Thoracic aorta (tissue), 2 donors: Measurements from ENCODE around the gene SLC39A11. TPM values are rescaled to one million over a fixed set of nuclear protein-coding genes. Genes with fewer than 3 reads are reported as not detected.

ENCODE experiments used
- ATAC-seq: fragments of 150-250 bp; one replicate; pipeline ENCODE4 v1.8.0; 2017; ENCODE audit warnings: low read depth; ENCODE audit not compliant: insufficient number of reproducible peaks, low FRiP score
- DNase-seq: peaks from one replicate; pipeline ENCODE4 v3.0.0-alpha.2; 2020; ENCODE audit warnings: low spot score
- H3K27ac ChIP-seq, 2 donors: fragments of 200-600 bp; sonication (generic); 1 replicate in 1 of 2; 2 replicates in 1 of 2; pipeline ENCODE4 v1.5.1; 2016; ENCODE audit warnings: mild to moderate bottlenecking in 2 of 2, moderate library complexity in 2 of 2
- H3K27me3 ChIP-seq: fragments of 200-600 bp; sonication (generic); replicated peaks from 2 replicates; pipeline ENCODE4 v1.6.0; 2016; ENCODE audit warnings: mild to moderate bottlenecking; ENCODE audit not compliant: insufficient read depth
- H3K36me3 ChIP-seq: fragments of 200-600 bp; sonication (generic); one replicate; pipeline ENCODE4 v1.5.1; 2016
- H3K4me1 ChIP-seq, 2 donors: fragments of 200-600 bp; sonication (generic); 1 replicate in 1 of 2; 2 replicates in 1 of 2; pipeline versions ENCODE4 v1.5.1 to v1.6.0; 2016; ENCODE audit warnings: low read depth in 2 of 2, mild to moderate bottlenecking in 1 of 2; ENCODE audit not compliant: control insufficient read depth in 1 of 2
- H3K4me3 ChIP-seq: fragments of 200-600 bp; sonication (generic); 2 replicates; pipeline ENCODE4 v1.5.1; 2016; ENCODE audit warnings: mild to moderate bottlenecking
- H3K9me3 ChIP-seq: fragments of 200-600 bp; sonication (generic); 2 replicates; pipeline ENCODE4 v1.5.1; 2016
- total RNA-seq, 2 donors: library from RNA; depleted of rRNA; stranded (reverse); fragments of >200 nt; gene quantifications; one replicate each; pipeline versions ENCODE4 v1.1.0 to v1.2.3, GENCODE V29; 2016
- TF ChIP-seq, protein P1 (sequence below): fragments of 200-600 bp; sonication (generic); IDR thresholded peaks from one replicate; pipeline ENCODE4 v1.5.1; 2019; ENCODE audit warnings: antibody characterized with exemption

Gene SLC39A11
- total RNA-seq, 2 donors from 2014 or later: 12.0 to 29.1 TPM

- Histone ChIP-seq H3K36me3 (peaks cover 6% of the 10 kb centered on the region), H3K9me3 (no peaks in the 10 kb centered on the region), H3K4me1 (peaks cover 17 to 39% of the 10 kb centered on the region in 2 donors), H3K27ac (peak overlapping the region in 1 of 2 donors; percentile 83), H3K27me3 (no peaks in the 10 kb centered on the region), H3K4me3 (no peak overlapping the region)
- no peak for ATAC-seq
- TF ChIP-seq, protein P1, sequence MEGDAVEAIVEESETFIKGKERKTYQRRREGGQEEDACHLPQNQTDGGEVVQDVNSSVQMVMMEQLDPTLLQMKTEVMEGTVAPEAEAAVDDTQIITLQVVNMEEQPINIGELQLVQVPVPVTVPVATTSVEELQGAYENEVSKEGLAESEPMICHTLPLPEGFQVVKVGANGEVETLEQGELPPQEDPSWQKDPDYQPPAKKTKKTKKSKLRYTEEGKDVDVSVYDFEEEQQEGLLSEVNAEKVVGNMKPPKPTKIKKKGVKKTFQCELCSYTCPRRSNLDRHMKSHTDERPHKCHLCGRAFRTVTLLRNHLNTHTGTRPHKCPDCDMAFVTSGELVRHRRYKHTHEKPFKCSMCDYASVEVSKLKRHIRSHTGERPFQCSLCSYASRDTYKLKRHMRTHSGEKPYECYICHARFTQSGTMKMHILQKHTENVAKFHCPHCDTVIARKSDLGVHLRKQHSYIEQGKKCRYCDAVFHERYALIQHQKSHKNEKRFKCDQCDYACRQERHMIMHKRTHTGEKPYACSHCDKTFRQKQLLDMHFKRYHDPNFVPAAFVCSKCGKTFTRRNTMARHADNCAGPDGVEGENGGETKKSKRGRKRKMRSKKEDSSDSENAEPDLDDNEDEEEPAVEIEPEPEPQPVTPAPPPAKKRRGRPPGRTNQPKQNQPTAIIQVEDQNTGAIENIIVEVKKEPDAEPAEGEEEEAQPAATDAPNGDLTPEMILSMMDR: no peak
- DNase-seq: no peak
These were observed 1.9 kb downstream of the SLC39A11 start for GRCh38 chr17:73090396-73091202.

DNA sequence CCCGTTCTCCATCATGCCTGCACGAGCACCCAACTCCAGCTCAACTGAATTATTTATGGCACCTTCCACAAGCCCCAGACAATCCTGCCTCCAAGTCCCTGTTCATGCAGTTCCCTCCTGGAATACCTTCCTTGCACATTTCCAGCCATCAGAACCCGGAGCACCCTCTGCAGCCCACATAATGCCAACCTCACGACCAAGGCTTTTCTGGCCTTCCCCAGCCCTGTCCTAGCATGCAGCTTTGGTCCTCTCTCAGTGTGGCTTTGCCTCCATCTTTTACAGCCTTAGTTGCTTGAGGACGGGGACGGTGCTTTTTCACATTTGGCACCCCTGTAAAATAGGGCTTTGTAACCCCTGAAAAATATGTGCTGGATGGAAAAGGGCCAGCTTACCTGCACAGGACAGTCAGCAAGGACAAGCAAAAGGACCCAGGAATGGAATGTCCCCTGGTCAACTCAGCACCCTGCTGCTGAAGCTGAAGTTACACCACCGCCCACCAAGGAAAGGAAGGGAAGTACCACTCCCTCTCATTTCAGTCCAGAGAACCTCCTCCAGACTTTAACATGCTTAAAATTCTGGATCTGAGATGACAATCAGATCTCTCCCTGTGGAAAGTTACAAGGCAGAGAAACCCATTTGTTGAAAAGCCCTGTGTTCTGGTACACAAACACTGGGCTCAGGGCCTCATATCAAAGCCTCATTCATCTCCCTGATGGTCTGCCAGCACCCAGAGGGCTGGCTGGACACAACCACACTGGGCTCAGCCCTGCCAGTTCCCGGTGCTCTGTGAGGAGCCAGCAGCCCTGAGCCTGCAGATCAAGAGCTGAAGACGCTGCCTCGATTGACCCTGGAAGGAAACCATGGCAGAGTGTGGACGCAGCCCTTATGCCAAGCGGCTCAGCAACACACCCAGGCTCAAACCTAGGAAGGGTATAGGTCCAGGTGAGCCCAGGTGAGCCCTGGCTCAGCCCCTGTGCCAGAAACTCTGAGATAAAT is 2.9 kb downstream of the SLC39A11 start:
- DNase-seq (no peak), ATAC-seq (no peak)
- Histone ChIP-seq H3K27ac (peak overlapping the region in 1 of 2 donors; percentile 25), H3K4me3 (no peak overlapping the region), H3K27me3 (no peaks in the 10 kb centered on the region), H3K36me3 (peaks cover 11% of the 10 kb centered on the region), H3K4me1 (peaks cover 17 to 39% of the 10 kb centered on the region in 2 donors), H3K9me3 (no peaks in the 10 kb centered on the region)
- TF ChIP-seq, protein P1: no peak

GRCh38 chr17:73088561-73088960 is 3.9 kb downstream of the SLC39A11 start:
- ATAC-seq: no peak
- no peaks in the 10 kb centered on the region for H3K27me3 ChIP-seq
- H3K36me3 ChIP-seq: peaks cover 17% of the 10 kb centered on the region
- no peak for DNase-seq
- H3K27ac ChIP-seq: no peak overlapping the region
- TF ChIP-seq, protein P1: no peak
- peaks cover 16 to 33% of the 10 kb centered on the region in 2 donors for H3K4me1 ChIP-seq
- H3K4me3 ChIP-seq: no peak overlapping the region
- H3K9me3 ChIP-seq: no peaks in the 10 kb centered on the region

DNA sequence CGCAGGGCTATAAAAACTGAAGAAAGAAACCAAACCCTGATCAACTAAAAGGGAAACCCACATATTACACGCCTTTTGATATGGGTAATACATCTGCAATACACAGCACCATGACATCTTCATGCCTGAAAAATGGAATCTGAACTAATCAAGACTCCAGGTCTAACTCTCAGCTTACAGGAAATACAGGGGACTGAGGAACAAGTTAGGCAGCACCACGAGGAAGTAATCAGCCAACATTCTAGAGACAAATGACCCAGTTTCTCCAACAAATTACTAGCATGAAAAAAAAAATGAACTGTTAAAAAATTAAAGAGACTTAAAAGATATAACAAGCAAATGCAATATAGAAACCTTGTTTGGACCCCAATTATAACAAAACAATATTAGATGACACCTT is 9.1 kb downstream of the SLC39A11 start:
- Histone ChIP-seq H3K4me1 (no peaks in the 10 kb centered on the region), H3K27me3 (no peaks in the 10 kb centered on the region), H3K4me3 (no peak overlapping the region), H3K36me3 (peaks cover 17% of the 10 kb centered on the region), H3K27ac (no peak overlapping the region), H3K9me3 (no peaks in the 10 kb centered on the region)
- TF ChIP-seq, protein P1: no peak
- ATAC-seq (no peak), DNase-seq (no peak)

DNA sequence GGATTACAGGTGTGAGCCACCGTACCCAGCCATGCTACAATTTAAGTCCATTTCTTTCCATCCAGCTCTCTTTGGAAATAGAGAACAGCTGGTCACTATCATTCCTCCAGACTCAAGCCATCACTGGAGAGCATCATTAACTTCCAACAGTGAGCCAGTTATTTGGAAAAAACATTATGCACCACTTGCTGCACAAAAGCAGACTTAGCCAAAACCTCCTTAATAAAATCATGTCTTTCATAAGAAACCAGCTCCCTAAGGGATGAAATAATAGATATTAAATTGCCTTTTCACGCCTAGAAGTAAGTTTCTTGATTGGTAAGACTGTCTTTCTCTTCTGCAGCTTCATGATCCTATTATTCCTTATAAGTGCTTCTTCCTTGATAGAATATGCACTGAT is 17.9 kb downstream of the SLC39A11 start:
- DNase-seq (no peak), ATAC-seq (no peak)
- Histone ChIP-seq H3K27ac (no peak overlapping the region), H3K9me3 (no peaks in the 10 kb centered on the region), H3K36me3 (peaks cover 8% of the 10 kb centered on the region), H3K4me3 (no peak overlapping the region), H3K27me3 (no peaks in the 10 kb centered on the region), H3K4me1 (no peaks in the 10 kb centered on the region)
- TF ChIP-seq, protein P1: no peak
